Measurements from ENCODE around the gene AHDC1. TPM values are rescaled to one million over a fixed set of nuclear protein-coding genes. Genes with fewer than 3 reads are reported as not detected.

Gene AHDC1
- total RNA-seq, 1 experiment from 2014 or later: 20.8 TPM

DNA sequence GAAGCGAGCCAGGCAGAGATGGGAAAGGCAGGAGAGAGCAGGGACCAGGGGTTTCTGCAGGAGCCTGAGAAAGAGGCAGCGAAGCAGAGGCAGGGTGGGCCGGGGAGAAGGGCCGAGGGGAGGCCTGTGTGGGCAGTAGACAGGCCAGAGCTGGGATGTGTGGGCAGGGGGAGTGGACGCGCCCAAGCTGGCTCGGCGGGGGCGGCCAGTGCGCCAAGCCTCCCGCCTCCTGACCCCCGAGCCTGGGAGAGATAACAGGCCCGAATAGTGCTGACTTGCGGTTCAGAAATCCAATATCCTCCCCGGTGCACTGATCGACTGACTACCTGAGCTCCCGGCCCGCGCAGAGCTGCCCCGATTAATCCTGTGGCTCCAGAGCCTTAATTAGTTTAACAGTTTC lies 41.9 kb downstream of the AHDC1 start:
- H3K9me3 Mint-ChIP-seq (ENCODE audit: low read depth, unreplicated experiment): no peaks in the 10 kb centered on the region
- intact Hi-C loops (cut with micrococcal nuclease; ENCODE audit: unreplicated experiment): no loop called here
- CTCF ChIA-PET: no interaction called here
- no peak for DNase-seq
- no peaks in the 10 kb centered on the region for H3K27me3 Mint-ChIP-seq (ENCODE audit: unreplicated experiment)
- H3K4me1 Mint-ChIP-seq (ENCODE audit: low read depth, unreplicated experiment): peaks cover 64% of the 10 kb centered on the region
- peak overlapping the region; percentile 4 for H3K4me3 Mint-ChIP-seq (ENCODE audit: low read depth, unreplicated experiment)
- TF ChIP-seq, protein P1, sequence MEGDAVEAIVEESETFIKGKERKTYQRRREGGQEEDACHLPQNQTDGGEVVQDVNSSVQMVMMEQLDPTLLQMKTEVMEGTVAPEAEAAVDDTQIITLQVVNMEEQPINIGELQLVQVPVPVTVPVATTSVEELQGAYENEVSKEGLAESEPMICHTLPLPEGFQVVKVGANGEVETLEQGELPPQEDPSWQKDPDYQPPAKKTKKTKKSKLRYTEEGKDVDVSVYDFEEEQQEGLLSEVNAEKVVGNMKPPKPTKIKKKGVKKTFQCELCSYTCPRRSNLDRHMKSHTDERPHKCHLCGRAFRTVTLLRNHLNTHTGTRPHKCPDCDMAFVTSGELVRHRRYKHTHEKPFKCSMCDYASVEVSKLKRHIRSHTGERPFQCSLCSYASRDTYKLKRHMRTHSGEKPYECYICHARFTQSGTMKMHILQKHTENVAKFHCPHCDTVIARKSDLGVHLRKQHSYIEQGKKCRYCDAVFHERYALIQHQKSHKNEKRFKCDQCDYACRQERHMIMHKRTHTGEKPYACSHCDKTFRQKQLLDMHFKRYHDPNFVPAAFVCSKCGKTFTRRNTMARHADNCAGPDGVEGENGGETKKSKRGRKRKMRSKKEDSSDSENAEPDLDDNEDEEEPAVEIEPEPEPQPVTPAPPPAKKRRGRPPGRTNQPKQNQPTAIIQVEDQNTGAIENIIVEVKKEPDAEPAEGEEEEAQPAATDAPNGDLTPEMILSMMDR (IDR thresholded peaks at IDR 0.05; ENCODE audit: unreplicated experiment): no peak
- no TSS peak for BruUV-seq (replicated peaks)
- H3K36me3 Mint-ChIP-seq (ENCODE audit: insufficient read depth, unreplicated experiment): peaks cover 18% of the 10 kb centered on the region
- peak overlapping the region; percentile 14 for H3K27ac Mint-ChIP-seq (ENCODE audit: unreplicated experiment)

DNA sequence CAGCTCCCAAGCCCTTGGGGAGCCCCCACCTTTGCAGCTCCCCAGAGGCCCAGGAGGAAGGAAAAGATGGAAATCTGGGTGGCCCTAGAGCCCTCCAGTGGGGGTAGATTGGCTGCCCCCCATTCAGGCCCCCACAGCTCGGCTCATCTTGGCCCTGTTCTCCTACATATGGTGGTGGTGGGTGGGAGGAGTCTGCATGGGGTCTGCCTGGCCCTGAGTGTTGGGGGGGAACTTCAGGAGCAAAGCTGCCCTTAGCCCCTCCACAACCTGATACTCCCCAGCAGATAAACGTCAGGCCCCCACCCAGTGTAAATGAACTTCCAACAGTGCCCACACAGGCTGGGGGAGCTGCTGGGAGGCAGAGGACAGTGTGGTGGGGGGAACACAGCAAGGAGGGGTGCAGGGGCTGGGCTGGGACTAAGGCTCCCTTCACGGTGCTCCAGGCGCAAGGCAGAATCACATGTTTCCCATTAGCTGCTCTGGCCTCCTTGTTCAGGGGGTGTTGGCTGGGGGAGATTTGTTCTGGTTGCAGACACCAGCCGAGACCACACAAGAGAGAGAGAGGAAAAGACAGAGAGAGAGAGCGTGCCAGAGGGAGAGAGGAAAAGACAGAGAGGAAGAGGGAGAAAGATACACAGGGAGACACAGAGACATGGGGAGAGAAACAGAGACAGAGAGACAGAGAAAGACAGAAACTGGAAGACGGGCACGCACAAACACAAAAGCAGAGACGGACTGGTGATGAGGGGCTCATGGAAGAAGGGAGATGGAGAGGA lies 42.6 kb downstream of the AHDC1 start:
- peak overlapping the region; percentile 14 for H3K27ac Mint-ChIP-seq (ENCODE audit: unreplicated experiment)
- H3K9me3 Mint-ChIP-seq (ENCODE audit: low read depth, unreplicated experiment): no peaks in the 10 kb centered on the region
- CTCF ChIA-PET: no interaction called here
- peaks cover 24% of the 10 kb centered on the region for H3K36me3 Mint-ChIP-seq (ENCODE audit: insufficient read depth, unreplicated experiment)
- intact Hi-C loops (cut with micrococcal nuclease; ENCODE audit: unreplicated experiment): no loop called here
- DNase-seq: no peak
- TF ChIP-seq, protein P1 (IDR thresholded peaks at IDR 0.05; ENCODE audit: unreplicated experiment): no peak
- H3K27me3 Mint-ChIP-seq (ENCODE audit: unreplicated experiment): no peaks in the 10 kb centered on the region
- H3K4me3 Mint-ChIP-seq (ENCODE audit: low read depth, unreplicated experiment): peak overlapping the region; percentile 4
- no TSS peak for BruUV-seq (replicated peaks)
- peaks cover 64% of the 10 kb centered on the region for H3K4me1 Mint-ChIP-seq (ENCODE audit: low read depth, unreplicated experiment)

DNA sequence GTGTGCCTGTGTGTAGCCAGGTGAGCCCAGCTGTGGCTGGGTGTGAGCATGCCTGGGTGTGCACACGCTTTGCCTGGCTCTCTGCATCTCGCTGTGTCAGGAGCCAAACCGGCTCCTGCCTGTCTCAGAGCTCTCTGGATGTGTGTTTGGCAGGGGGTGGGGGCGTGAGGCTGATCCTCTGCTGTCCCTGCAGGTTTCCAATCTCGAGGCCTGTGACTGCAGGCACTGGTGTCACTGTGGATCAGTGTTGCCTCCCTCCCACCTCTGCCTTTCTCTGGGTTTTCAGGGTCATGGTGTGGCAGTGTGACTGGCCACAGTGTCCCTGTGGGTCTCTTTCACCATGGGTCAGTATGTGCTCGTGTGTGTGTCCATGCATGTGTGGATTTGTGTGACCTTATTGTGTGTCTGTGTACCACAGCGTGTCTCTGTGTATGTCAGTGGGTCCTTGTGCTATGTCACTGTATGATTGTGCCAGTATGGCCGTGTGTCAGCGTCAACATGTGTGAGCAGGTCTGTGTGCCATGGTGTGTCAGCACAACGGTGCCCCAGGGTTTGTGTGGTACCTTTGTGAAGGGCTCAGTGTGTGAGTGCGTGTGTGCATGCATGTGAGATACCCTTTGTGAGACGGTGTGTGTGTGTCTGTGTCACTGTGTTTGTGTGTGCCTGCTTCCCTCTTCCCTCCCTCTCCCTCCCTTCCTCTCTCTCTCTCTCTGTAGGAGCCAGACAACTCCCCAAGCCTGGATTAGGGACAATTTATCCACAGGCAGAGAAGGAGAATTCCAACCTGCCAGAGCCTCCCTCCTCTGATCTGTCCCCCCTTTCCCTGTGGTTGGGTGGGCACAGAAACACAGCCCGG lies 43.4 kb downstream of the AHDC1 start:
- H3K9me3 Mint-ChIP-seq (ENCODE audit: low read depth, unreplicated experiment): no peaks in the 10 kb centered on the region
- peaks cover 26% of the 10 kb centered on the region for H3K36me3 Mint-ChIP-seq (ENCODE audit: insufficient read depth, unreplicated experiment)
- H3K27ac Mint-ChIP-seq (ENCODE audit: unreplicated experiment): no peak overlapping the region
- TF ChIP-seq, protein P1 (IDR thresholded peaks at IDR 0.05; ENCODE audit: unreplicated experiment): no peak
- H3K4me3 Mint-ChIP-seq (ENCODE audit: low read depth, unreplicated experiment): no peak overlapping the region
- H3K27me3 Mint-ChIP-seq (ENCODE audit: unreplicated experiment): no peaks in the 10 kb centered on the region
- H3K4me1 Mint-ChIP-seq (ENCODE audit: low read depth, unreplicated experiment): peaks cover 58% of the 10 kb centered on the region
- CTCF ChIA-PET: interaction anchor here (0.5 kb wide), 1 partner anchor 833 kb away, joined by 3 read pairs; no protein-coding TSS in a partner anchor
- intact Hi-C loops (cut with micrococcal nuclease; ENCODE audit: unreplicated experiment): no loop called here
- no TSS peak for BruUV-seq (replicated peaks)
- DNase-seq: no peak

DNA sequence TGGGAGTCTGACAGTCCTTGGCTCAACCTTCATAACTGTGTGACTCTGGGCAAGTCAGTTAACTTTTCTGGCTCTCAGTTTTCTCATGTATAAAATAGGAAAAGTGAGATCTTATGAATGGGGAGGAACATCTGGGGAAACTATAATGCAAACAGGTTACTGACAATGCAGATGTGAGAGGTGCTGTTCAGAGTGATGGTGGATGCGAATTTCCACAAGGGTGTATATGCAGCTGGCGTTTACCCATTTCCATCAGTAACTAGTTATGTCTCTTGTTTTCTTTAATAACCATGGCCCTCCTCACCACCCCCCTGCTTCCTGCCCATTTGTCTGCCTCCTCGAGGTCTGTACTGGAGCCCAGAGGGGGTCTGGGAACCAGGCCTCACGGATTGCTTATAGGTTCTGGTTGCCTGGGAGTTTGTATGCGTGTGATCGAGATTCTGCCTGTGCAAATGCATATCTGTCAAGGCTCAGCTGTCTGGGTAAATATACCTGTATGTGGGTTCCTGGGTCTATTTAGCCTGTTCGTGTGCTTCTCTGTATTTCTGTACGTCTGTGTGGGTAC lies 44.4 kb downstream of the AHDC1 start:
- H3K9me3 Mint-ChIP-seq (ENCODE audit: low read depth, unreplicated experiment): no peaks in the 10 kb centered on the region
- no peaks in the 10 kb centered on the region for H3K27me3 Mint-ChIP-seq (ENCODE audit: unreplicated experiment)
- CTCF ChIA-PET: no interaction called here
- H3K36me3 Mint-ChIP-seq (ENCODE audit: insufficient read depth, unreplicated experiment): peaks cover 26% of the 10 kb centered on the region
- BruUV-seq (replicated peaks): no TSS peak
- intact Hi-C loops (cut with micrococcal nuclease; ENCODE audit: unreplicated experiment): loop anchor here (5.0 kb wide), 1 partner anchor 103 kb away; no protein-coding TSS in a partner anchor
- peaks cover 58% of the 10 kb centered on the region for H3K4me1 Mint-ChIP-seq (ENCODE audit: low read depth, unreplicated experiment)
- no peak overlapping the region for H3K27ac Mint-ChIP-seq (ENCODE audit: unreplicated experiment)
- H3K4me3 Mint-ChIP-seq (ENCODE audit: low read depth, unreplicated experiment): no peak overlapping the region
- TF ChIP-seq, protein P1 (IDR thresholded peaks at IDR 0.05; ENCODE audit: unreplicated experiment): no peak
- DNase-seq: no peak
